Loucy (cell line): Measurements from ENCODE around the gene ADH1C.
"Not testable (repeated sequence)": the region's sequence is repeated elsewhere in the genome, so short reads cannot be mapped to it uniquely, and the experiment has no call there.

Experiments
- CTCF ChIP-seq: fragments of 200-600 bp; sonication (generic); conservative IDR thresholded peaks from 2 replicates; pipeline ENCODE4 v1.5.1; 2014; ENCODE audit warnings: mild to moderate bottlenecking, antibody characterized with exemption, low read length
- EZH2phosphoT487 ChIP-seq: fragments of 200-600 bp; IDR thresholded peaks from 2 replicates; pipeline ENCODE4 v1.6.1; 2018; ENCODE audit warnings: antibody characterized with exemption, mild to moderate bottlenecking, moderate library complexity, borderline replicate concordance

DNA sequence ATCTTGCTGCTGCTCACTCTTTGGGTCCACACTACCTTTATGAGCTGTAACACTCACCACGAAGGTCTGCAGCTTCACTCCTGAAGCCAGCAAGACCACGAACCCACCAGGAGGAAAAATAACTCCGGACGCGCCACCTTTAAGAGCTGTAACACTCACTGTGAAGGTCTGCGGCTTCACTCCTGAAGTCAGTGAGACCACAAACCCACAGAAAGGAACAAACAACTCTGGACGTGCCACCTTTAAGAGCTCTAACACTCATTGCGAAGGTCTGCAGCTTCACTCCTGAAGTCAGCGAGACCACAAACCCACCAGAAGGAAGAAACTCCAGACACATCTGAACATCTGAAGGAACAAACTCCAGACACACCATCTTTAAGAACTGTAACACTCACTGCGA lies 3.6 kb upstream of the ADH1C start:
- not testable (repeated sequence) for TF ChIP-seq CTCF, EZH2phosphoT487
